GM21576 (cell line): ENCODE results near the gene TEKT5.

Experiments
- ATAC-seq: cut with Tn5 transposase; IDR thresholded peaks from one replicate; pipeline ENCODE4 v1.9.1; 2021; ENCODE audit warnings: mild to moderate bottlenecking, moderate library complexity; ENCODE audit not compliant: unreplicated experiment

TEKT5 gene

GRCh38 chr16:10581507-10581906, 113.2 kb downstream of the TEKT5 start:
- no peak for ATAC-seq

DNA sequence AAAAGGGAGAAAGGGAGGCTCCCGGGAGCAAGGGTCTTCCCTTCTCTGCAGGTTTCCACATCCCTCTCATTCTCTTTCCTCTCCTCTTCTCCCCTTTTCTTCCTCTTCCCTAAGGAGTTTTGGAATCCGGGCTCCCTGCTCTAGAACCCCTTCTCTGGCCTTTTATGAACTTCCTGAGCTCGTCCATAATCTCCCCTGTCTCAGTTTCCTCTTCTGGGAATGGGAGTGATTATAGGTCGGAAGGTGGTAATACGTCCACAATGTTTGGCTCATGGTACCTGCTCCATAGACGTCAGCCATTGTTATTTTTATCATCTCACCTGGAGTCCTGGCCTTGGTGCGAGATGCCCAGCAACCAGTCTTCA, 113.9 kb downstream of the TEKT5 start:
- ATAC-seq: no peak

GRCh38 chr16:10579965-10580882, 114.5 kb downstream of the TEKT5 start, which contains the start of gene EMP2:
EMP2 (minus strand) TSS chr16:10580598; CDS start chr16:10547617, 32,981 bp downstream.
- ATAC-seq: no peak

- no peak for ATAC-seq
Observed at GRCh38 chr16:10579575-10579964, 115.2 kb downstream of the TEKT5 start.

DNA sequence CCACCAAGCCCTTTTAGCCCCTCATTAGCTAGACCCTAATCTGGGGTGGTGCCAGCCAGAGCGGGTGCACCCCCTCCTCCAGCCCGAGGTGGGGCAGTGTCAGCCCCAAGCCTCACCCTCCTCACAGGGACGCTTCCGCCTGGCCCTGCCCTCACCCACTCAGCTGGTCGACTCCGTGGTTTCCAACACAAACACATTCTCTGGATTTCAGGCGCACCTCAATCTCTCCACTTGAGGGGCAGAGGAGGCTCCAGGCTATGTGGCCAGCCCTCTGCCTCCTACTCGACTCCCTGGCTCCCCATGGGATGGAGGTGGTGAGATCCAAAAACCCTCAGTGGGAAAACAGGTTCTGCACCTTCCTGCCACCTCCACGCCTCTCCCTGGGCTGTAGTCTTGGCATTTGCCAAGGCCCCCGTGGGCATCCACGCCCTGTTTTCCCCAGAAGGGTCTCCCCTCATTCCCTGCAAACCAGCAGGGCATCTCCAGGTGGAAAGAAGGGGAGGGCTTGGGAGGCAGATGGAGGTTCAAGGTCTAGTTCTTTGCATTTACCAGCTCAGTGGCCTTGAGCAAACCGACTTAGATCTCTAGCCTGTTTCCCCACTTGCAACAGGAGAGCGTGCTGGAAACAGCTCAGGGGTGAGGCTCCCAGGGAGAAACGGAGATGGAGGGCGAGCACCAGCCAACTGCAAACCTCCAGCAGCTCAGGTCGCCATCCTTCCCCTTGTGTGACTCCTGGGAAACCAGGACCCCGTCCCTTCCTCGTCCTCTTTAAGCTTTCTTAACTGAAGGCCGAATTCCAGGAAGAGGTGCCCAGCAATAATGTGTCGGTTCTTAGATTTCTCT, 116.0 kb downstream of the TEKT5 start:
- no peak for ATAC-seq
